Fibroblast of gingiva (primary cell): Measurements from ENCODE around the gene THOC6.
"Not testable (repeated sequence)": the region's sequence is repeated elsewhere in the genome, so short reads cannot be mapped to it uniquely, and the experiment has no call there.

Source experiments
- DNase-seq: peaks from one replicate; pipeline ENCODE4 v3.0.0-alpha.2; 2011; ENCODE audit warnings: low read depth

Gene THOC6

DNA sequence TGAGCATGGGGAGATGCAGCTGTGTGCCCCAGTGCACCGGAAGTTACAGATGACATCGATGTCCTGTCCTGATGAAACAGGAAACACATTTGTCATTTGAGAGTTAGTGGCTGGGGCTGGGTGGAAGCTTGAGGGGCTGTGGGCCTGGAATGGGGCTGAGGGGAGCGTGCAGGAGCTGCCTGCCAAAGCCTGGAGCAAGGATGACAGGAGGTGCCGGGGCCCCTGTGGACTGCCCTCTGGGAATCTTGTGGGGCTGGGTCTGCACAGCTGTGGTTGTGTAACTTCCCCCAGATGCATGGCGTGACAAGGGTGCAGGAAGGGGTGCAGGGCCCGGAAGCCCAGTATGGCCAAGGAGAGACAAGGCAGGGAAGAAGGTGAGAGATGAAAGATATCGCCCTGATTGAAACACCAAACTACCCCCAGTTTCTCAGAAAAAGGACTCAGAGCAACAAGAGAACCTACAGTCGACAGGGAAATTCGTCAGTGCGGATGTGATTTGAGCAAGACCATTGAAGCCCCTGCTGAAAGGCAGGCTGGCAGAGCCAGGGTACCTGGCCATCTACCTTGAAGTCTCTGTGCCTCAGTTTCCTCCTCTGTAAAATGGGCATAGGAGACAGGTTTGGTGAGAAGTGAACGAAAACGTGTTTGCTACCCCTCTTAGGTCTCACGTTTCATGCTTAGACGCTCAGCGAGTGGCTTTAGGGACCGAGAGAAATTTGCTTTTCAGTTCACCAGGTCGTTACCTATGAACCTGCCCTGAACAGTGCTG lies 31.3 kb downstream of the THOC6 start:
- no peak for DNase-seq

GRCh38 chr16:3055734-3056115 lies 31.9 kb downstream of the THOC6 start:
- not testable (repeated sequence) for DNase-seq

GRCh38 chr16:3056336-3057180 lies 32.7 kb downstream of the THOC6 start:
- DNase-seq: no peak

GRCh38 chr16:3057181-3058138 lies 33.6 kb downstream of the THOC6 start:
- DNase-seq: no peak

- no peak for DNase-seq
Measured at GRCh38 chr16:3058139-3059030, 34.5 kb downstream of the THOC6 start.

GRCh38 chr16:3059041-3059722 lies 35.3 kb downstream of the THOC6 start:
- DNase-seq: peak; percentile 88

- DNase-seq: no peak
Measured at GRCh38 chr16:3059723-3060242, 35.9 kb downstream of the THOC6 start.

- DNase-seq: no peak
Measured at GRCh38 chr16:3060339-3061127, 36.7 kb downstream of the THOC6 start.

DNA sequence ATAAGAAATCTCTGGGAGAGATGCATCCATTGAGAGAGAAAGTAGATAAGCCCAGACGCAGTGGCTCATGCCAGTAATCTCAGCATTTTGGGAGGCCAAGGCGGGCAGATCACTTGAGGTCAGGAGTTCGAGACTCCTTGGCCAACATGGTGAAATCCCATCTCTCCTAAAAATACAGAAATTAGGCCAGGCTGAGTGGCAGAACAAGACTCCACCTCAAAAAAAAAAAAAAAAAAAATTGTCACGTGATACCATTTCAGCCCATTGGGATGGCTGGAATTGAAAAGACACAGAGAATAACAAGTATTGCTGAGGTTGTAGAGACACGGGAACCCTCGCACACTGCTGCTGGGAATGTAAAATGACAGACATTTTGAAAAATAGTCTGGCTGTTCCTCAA lies 38.7 kb downstream of the THOC6 start:
- DNase-seq: no peak

DNA sequence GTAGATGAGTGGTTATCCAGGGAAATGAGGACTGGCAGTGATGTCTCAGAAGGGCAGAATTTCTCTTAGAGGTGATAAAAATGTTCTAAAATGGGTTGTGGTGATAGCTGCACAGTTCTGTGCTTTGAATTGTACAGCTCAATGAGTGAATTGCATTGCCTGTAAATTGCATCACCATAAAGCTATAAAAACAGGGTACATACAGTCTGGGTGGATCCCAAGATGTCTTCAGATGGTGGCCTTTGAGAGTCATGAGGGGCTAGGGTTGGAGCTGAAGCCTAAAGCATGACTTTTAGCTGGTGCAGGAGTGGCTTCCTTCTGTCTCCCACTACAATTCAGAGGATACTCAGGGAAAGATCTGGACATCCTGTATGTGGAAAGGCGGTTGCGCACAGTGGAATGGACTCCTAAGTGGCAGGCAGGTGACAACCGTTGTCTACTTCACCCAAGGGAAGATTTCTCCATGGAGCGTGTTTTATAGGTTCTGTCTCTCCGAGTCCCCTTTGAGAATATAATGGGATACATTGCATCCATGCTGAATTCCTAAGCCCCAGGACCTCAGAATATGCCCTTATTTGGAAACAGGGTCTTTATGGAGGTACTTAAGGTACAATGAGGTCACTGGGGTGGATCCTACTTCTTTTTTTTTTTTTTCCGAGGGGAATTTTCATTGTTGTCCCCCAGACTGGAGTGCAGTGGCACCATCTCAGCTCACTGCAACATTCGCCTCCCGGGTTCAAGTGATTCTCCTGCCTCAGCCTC lies 40.0 kb downstream of the THOC6 start:
- no peak for DNase-seq

DNA sequence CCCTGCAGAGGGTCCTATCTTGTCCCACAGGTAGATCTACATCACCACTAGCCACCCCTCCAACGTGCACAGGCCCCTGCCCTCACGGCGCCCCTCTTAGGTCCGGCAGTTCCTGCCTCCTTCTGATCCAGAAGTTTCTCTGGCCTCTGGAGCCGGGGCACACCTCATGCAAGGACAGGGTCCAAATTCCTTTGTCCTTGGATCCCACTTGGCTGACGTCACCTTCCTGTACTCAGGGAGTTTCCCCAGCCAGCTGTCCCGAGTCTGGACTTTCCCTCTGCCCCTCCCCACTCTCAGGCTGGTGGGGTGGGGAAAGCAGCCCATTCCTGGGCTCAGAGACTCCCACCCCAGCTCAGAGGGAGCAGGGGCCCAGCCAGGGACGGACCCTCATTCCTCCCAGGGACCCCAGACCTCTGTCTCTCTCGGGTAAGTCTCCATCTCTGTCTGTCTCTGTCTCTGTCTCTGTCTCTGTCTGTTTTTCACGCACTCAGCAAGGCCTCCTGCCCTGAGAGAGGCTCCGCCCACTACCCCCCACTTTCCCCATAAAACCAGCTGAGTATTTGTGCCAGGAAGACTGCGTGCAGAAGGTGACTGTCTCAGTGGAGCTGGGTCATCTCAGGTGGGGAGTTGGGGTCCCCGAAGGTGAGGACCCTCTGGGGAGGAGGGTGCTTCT lies 41.4 kb downstream of the THOC6 start, which contains the start of gene IL32:
Gene IL32, plus strand, starts transcription at position 572 of the 673 bp plus-strand sequence. CDS start 172 bp downstream, outside the sequence.
- peak; percentile 39 for DNase-seq

- DNase-seq: no peak
Measured at GRCh38 chr16:3065742-3066439, 42.1 kb downstream of the THOC6 start.

GRCh38 chr16:3066440-3066748 lies 42.6 kb downstream of the THOC6 start:
- DNase-seq: no peak

GRCh38 chr16:3068487-3068886 lies 44.7 kb downstream of the THOC6 start:
- DNase-seq: no peak

GRCh38 chr16:3069146-3069545 lies 45.3 kb downstream of the THOC6 start:
- DNase-seq: not testable (repeated sequence)

- no peak for DNase-seq
Measured at GRCh38 chr16:3070608-3071111, 46.8 kb downstream of the THOC6 start.

GRCh38 chr16:3071655-3072054 lies 47.8 kb downstream of the THOC6 start:
- no peak for DNase-seq
